ENCODE data around the gene PRKCE.

DNA sequence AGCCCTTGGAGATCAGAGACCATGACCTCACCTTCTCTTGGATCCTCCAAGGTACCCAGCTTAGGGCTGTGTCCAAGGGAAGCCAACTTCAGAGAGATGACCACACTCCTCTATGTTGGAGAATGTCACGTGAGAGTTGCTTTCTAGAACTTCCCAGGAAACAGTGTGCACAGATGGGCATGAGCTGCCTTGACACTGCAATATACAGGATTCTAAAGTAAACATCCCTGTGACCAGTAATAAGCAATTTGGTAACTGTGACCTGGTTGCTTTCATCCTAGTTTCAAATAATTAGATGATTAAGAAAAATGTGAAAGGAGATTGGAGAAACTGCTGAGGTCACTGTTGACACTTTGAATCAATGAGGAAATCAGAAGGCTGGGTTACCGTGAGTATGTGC lies 464.7 kb downstream of the PRKCE start:
- TF ChIP-seq, protein P1, sequence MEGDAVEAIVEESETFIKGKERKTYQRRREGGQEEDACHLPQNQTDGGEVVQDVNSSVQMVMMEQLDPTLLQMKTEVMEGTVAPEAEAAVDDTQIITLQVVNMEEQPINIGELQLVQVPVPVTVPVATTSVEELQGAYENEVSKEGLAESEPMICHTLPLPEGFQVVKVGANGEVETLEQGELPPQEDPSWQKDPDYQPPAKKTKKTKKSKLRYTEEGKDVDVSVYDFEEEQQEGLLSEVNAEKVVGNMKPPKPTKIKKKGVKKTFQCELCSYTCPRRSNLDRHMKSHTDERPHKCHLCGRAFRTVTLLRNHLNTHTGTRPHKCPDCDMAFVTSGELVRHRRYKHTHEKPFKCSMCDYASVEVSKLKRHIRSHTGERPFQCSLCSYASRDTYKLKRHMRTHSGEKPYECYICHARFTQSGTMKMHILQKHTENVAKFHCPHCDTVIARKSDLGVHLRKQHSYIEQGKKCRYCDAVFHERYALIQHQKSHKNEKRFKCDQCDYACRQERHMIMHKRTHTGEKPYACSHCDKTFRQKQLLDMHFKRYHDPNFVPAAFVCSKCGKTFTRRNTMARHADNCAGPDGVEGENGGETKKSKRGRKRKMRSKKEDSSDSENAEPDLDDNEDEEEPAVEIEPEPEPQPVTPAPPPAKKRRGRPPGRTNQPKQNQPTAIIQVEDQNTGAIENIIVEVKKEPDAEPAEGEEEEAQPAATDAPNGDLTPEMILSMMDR (IDR thresholded peaks at IDR 0.05): no peak
- TF ChIP-seq POLR2A (IDR thresholded peaks at IDR 0.05): no peak
